Neural crest cell (in vitro differentiated cells): ENCODE results near the gene HEMGN. TPM values are rescaled to one million over a fixed set of nuclear protein-coding genes. Genes with fewer than 3 reads are reported as not detected.

Source experiments
- DNase-seq: peaks from one replicate; pipeline ENCODE4 v3.0.0; 2021; ENCODE audit warnings: low read depth, mixed read lengths, low spot score
- H3K27ac Mint-ChIP-seq: one replicate; pipeline ENCODE4 v1.8.0; 2021; ENCODE audit warnings: mild to moderate bottlenecking, mixed read lengths; ENCODE audit not compliant: unreplicated experiment
- H3K27me3 Mint-ChIP-seq: 2 replicates; pipeline ENCODE4 v1.8.0; 2021; ENCODE audit warnings: low read depth, mild to moderate bottlenecking, mixed read lengths
- H3K36me3 Mint-ChIP-seq: 2 replicates; pipeline ENCODE4 v1.8.0; 2021; ENCODE audit warnings: low read depth, mild to moderate bottlenecking, mixed read lengths
- H3K4me1 Mint-ChIP-seq: 2 replicates; pipeline ENCODE4 v1.8.0; 2021; ENCODE audit warnings: mixed read lengths
- H3K4me3 Mint-ChIP-seq: one replicate; pipeline ENCODE4 v1.8.0; 2021; ENCODE audit warnings: mild to moderate bottlenecking, mixed read lengths
- H3K9me3 Mint-ChIP-seq: 2 replicates; pipeline ENCODE4 v1.8.0; 2021; ENCODE audit warnings: mixed read lengths
- CTCF ChIP-seq: fragments of 200-600 bp; sonication (generic); conservative IDR thresholded peaks from 2 replicates; pipeline ENCODE4 v1.5.0; 2021; ENCODE audit warnings: antibody characterized with exemption, mild to moderate bottlenecking
- total RNA-seq: library from RNA; stranded (reverse); gene quantifications from 2 replicates; pipeline ENCODE4 v1.2.1, GENCODE V29; 2021

HEMGN gene
- total RNA-seq, 1 donor from 2014 or later, result not detected

DNA sequence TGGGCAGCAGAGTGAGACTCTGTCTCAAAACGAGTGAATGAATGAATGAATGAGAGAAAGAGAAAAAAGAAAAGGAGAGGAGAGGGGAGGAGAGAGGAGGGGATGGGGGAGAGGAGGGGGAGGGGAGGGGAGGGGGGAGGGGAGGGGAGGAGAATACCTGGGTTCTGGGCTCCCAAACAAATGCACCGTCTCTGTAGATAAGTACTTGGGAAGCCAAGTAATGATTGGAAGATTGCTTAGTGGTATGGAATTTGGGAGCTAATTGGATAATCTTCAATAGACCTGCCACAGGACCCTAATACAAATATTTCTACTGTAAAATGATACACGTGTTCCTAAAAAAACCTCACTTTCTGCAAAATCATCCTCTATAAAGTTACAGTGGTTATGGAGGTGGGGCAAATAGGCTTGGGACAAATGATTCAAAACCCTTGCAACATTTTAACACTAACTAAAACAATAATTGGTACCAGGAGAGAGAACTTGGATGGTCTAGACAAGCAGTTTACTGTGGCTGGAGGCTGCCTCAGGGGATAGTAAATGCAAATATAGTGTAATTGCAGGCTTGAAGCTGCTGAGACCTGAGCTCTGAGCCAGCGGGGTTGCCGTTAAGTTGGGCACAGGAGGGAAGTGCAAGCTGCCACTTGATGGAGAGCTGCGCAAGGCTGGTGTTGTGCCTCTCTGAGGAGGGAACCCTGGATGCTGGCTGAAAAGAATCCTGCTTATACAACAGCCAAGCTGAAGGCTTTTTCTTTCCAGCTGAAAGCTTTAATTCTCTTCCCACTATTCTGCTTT is 3.5 kb downstream of the HEMGN start:
- Mint-ChIP-seq H3K9me3 (no peaks in the 10 kb centered on the region), H3K27me3 (peaks cover 99% of the 10 kb centered on the region), H3K36me3 (no peaks in the 10 kb centered on the region), H3K4me3 (no peak overlapping the region), H3K27ac (no peak overlapping the region), H3K4me1 (no peaks in the 10 kb centered on the region)
- TF ChIP-seq CTCF, result no peak
- DNase-seq, result no peak

GRCh38 chr9:97933297-97933998 is 4.5 kb downstream of the HEMGN start:
- no peak for TF ChIP-seq CTCF
- no peak for DNase-seq
- H3K27ac Mint-ChIP-seq, result no peak overlapping the region
- H3K9me3 Mint-ChIP-seq, result no peaks in the 10 kb centered on the region
- peaks cover 99% of the 10 kb centered on the region for H3K27me3 Mint-ChIP-seq
- H3K36me3 Mint-ChIP-seq, result no peaks in the 10 kb centered on the region
- no peak overlapping the region for H3K4me3 Mint-ChIP-seq
- H3K4me1 Mint-ChIP-seq, result no peaks in the 10 kb centered on the region

GRCh38 chr9:97930972-97931371 is 7.0 kb downstream of the HEMGN start:
- H3K9me3 Mint-ChIP-seq, result no peaks in the 10 kb centered on the region
- peaks cover 95% of the 10 kb centered on the region for H3K27me3 Mint-ChIP-seq
- no peak for TF ChIP-seq CTCF
- H3K4me1 Mint-ChIP-seq, result no peaks in the 10 kb centered on the region
- DNase-seq, result no peak
- no peaks in the 10 kb centered on the region for H3K36me3 Mint-ChIP-seq
- no peak overlapping the region for H3K4me3 Mint-ChIP-seq
- H3K27ac Mint-ChIP-seq, result no peak overlapping the region

GRCh38 chr9:97928986-97929604 is 8.9 kb downstream of the HEMGN start:
- Mint-ChIP-seq H3K36me3 (no peaks in the 10 kb centered on the region), H3K4me3 (no peak overlapping the region), H3K9me3 (no peaks in the 10 kb centered on the region), H3K4me1 (no peaks in the 10 kb centered on the region), H3K27ac (no peak overlapping the region), H3K27me3 (peaks cover 95% of the 10 kb centered on the region)
- DNase-seq, result no peak
- no peak for TF ChIP-seq CTCF

GRCh38 chr9:97925497-97926334 is 12.3 kb downstream of the HEMGN start:
- H3K27ac Mint-ChIP-seq, result no peak overlapping the region
- peaks cover 78% of the 10 kb centered on the region for H3K27me3 Mint-ChIP-seq
- no peak for DNase-seq
- no peak overlapping the region for H3K4me3 Mint-ChIP-seq
- H3K36me3 Mint-ChIP-seq, result no peaks in the 10 kb centered on the region
- peaks cover 3% of the 10 kb centered on the region for H3K9me3 Mint-ChIP-seq
- no peak for TF ChIP-seq CTCF
- peaks cover 18% of the 10 kb centered on the region for H3K4me1 Mint-ChIP-seq
